Measurements from ENCODE around the gene ZNF512B.

- TF ChIP-seq CTCF (IDR thresholded peaks at IDR 0.05): no peak
- TF ChIP-seq EZH2 (IDR thresholded peaks at IDR 0.05; ENCODE audit: borderline replicate concordance, insufficient read depth, low read depth, low read length, poor library complexity, severe bottlenecking): no peak
These were observed 34.4 kb upstream of the ZNF512B start for GRCh38 chr20:64003960-64004725.

Data from B cell (primary cell).